HEK293 (cell line): ENCODE measurements around the gene RAI14.

Experiments used
- CTCF ChIA-PET: fragments of 350-600 bp; formaldehyde crosslinking; extraction: SDS; loops from one replicate; lab custom pipeline; 2021; ENCODE audit warnings: antibody characterized with exemption; lab: Yijun Ruan, JAX
- POLR2A ChIA-PET: fragments of 300-600 bp; formaldehyde crosslinking; extraction: SDS; loops from one replicate; lab custom pipeline; 2020; ENCODE audit warnings: antibody characterized with exemption, inconsistent platforms; lab: Yijun Ruan, JAX
- H3K27ac ChIP-seq: fragments of 200-500 bp; sonication (Bioruptor generic); 2 replicates; pipeline ENCODE4 v1.5.1; 2014; ENCODE audit warnings: low read depth, low read length, control low read depth, inconsistent platforms; ENCODE audit errors: extremely low read depth
- H3K36me3 ChIP-seq, 2 experiments: fragments of 200-500 bp in 1 of 2; sonication (Bioruptor generic) in 1 of 2; 1 replicate in 1 of 2; 2 replicates in 1 of 2; pipeline ENCODE4 v1.5.1; 2014 to 2017; ENCODE audit warnings: inconsistent platforms in 2 of 2, low read length in 2 of 2; ENCODE audit not compliant: control insufficient read depth in 2 of 2, insufficient read depth in 1 of 2
- H3K4me1 ChIP-seq: fragments of 200-500 bp; sonication (Bioruptor generic); 2 replicates; pipeline ENCODE4 v1.5.1; 2014; ENCODE audit warnings: mild to moderate bottlenecking, low read length, inconsistent platforms; ENCODE audit not compliant: control insufficient read depth, insufficient read depth
- H3K4me3 ChIP-seq: 2 replicates; pipeline ENCODE4 v1.5.1; 2011; ENCODE audit warnings: low read depth, mild to moderate bottlenecking, control low read depth, low read length, moderate library complexity
- H3K9me3 ChIP-seq: fragments of 200-500 bp; sonication (Bioruptor generic); 2 replicates; pipeline ENCODE4 v1.5.1; 2014; ENCODE audit warnings: low read depth, low read length, inconsistent platforms; ENCODE audit not compliant: control insufficient read depth, insufficient read depth
- KLF10 ChIP-seq: fragments of 450-650 bp; IDR thresholded peaks from 2 replicates; pipeline ENCODE4 v1.5.1; 2018; ENCODE audit warnings: missing biosample characterization, mild to moderate bottlenecking, missing genetic modification characterization
- SCRT1 ChIP-seq: fragments of 450-650 bp; formaldehyde crosslinking; IDR thresholded peaks from 2 replicates; pipeline ENCODE4 v1.5.1; 2016; ENCODE audit warnings: missing biosample characterization, missing genetic modification characterization, borderline replicate concordance
- SP7 ChIP-seq: fragments of 450-650 bp; formaldehyde crosslinking; IDR thresholded peaks from 2 replicates; pipeline ENCODE4 v1.5.1; 2016; ENCODE audit warnings: missing biosample characterization, missing genetic modification characterization
- ZBTB26 ChIP-seq: fragments of 450-650 bp; formaldehyde crosslinking; optimal IDR thresholded peaks from 2 replicates; pipeline ENCODE3; 2016; ENCODE audit warnings: missing biosample characterization, mild to moderate bottlenecking, missing genetic modification characterization
- ZEB2 ChIP-seq: fragments of 450-650 bp; formaldehyde crosslinking; IDR thresholded peaks from 2 replicates; pipeline ENCODE4 v1.5.1; 2016; ENCODE audit warnings: missing biosample characterization, missing genetic modification characterization
- ZIC2 ChIP-seq: fragments of 450-650 bp; formaldehyde crosslinking; IDR thresholded peaks from 2 replicates; pipeline ENCODE4 v1.5.1; 2016; ENCODE audit warnings: missing biosample characterization, missing genetic modification characterization
- ZNF121 ChIP-seq: fragments of 450-650 bp; formaldehyde crosslinking; IDR thresholded peaks from 2 replicates; pipeline ENCODE4 v1.5.1; 2016; ENCODE audit warnings: missing biosample characterization, missing genetic modification characterization
- ZNF19 ChIP-seq: fragments of 450-650 bp; formaldehyde crosslinking; IDR thresholded peaks from 2 replicates; pipeline ENCODE4; 2016; ENCODE audit warnings: missing biosample characterization, missing genetic modification characterization, low read depth
- ZNF24 ChIP-seq: fragments of 450-650 bp; formaldehyde crosslinking; IDR thresholded peaks from 2 replicates; pipeline ENCODE4 v1.5.1; 2016; ENCODE audit warnings: missing biosample characterization, missing genetic modification characterization
- ZNF366 ChIP-seq: fragments of 450-650 bp; formaldehyde crosslinking; conservative IDR thresholded peaks from 2 replicates; pipeline ENCODE4 v1.5.1; 2016; ENCODE audit warnings: missing biosample characterization, missing genetic modification characterization
- ZNF449 ChIP-seq: fragments of 450-650 bp; formaldehyde crosslinking; IDR thresholded peaks from 2 replicates; pipeline ENCODE4 v1.5.1; 2017; ENCODE audit warnings: missing biosample characterization, mild to moderate bottlenecking, missing genetic modification characterization, moderate library complexity
- ZNF521 ChIP-seq: fragments of 450-650 bp; formaldehyde crosslinking; IDR thresholded peaks from 2 replicates; pipeline ENCODE4 v1.5.1; 2017; ENCODE audit warnings: missing biosample characterization, mild to moderate bottlenecking, missing genetic modification characterization
- ZNF571 ChIP-seq: fragments of 450-650 bp; formaldehyde crosslinking; IDR thresholded peaks from 2 replicates; pipeline ENCODE4 v1.5.0; 2017; ENCODE audit warnings: missing biosample characterization, missing genetic modification characterization
- ZNF76 ChIP-seq: fragments of 450-650 bp; formaldehyde crosslinking; IDR thresholded peaks from 2 replicates; pipeline ENCODE4; 2016; ENCODE audit warnings: low read depth, missing biosample characterization, missing genetic modification characterization, borderline replicate concordance
- ZNF837 ChIP-seq: fragments of 450-650 bp; formaldehyde crosslinking; IDR thresholded peaks from 2 replicates; pipeline ENCODE4 v1.5.1; 2016; ENCODE audit warnings: missing biosample characterization, missing genetic modification characterization
- TF ChIP-seq, protein P1 (sequence below): fragments of 450-650 bp; formaldehyde crosslinking; IDR thresholded peaks from 2 replicates; pipeline ENCODE4 v1.5.1; 2016; ENCODE audit warnings: missing biosample characterization, missing genetic modification characterization
- TF ChIP-seq, protein P2 (sequence below): fragments of 450-650 bp; formaldehyde crosslinking; IDR thresholded peaks from 2 replicates; pipeline ENCODE4 v1.5.1; 2017; ENCODE audit warnings: missing biosample characterization, missing genetic modification characterization
- TF ChIP-seq, protein P3 (sequence below): fragments of 450-650 bp; formaldehyde crosslinking; IDR thresholded peaks from 2 replicates; pipeline ENCODE4 v1.5.1; 2016; ENCODE audit warnings: missing biosample characterization, missing genetic modification characterization

Gene RAI14

DNA sequence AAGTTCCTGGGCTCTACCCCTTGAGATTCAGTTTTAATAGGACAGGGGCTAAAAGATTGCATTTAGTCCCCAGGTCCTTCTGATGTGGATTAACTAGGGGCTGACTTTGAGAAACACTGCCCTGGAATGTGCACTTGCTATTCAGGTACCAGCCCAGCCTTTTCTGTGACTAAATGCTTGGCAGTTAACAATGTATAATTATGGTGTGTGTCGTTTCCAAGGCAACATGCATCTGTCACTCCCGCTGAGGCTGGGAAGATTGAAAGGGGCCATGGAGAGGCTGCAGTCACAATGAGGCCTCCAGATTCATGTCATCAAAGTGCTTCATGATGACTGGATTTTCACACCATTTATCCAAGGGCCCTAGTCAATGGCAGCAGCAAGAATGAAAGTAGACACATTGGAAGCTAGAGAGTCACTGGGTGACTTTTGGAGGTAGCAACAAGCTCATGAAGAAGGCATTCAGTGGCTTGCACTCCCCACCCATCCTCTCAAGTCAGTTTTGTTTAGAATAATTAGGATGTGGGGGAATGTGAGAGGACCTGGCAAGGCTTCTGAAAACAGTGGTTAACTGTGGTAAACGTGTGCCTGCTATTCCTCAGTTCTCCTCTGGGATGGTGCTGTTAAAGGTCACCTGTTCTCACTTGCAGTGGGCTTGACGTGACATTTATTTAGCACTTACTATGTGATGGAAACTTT is 28.3 kb downstream of the RAI14 start (continued):
- TF ChIP-seq, protein P1, sequence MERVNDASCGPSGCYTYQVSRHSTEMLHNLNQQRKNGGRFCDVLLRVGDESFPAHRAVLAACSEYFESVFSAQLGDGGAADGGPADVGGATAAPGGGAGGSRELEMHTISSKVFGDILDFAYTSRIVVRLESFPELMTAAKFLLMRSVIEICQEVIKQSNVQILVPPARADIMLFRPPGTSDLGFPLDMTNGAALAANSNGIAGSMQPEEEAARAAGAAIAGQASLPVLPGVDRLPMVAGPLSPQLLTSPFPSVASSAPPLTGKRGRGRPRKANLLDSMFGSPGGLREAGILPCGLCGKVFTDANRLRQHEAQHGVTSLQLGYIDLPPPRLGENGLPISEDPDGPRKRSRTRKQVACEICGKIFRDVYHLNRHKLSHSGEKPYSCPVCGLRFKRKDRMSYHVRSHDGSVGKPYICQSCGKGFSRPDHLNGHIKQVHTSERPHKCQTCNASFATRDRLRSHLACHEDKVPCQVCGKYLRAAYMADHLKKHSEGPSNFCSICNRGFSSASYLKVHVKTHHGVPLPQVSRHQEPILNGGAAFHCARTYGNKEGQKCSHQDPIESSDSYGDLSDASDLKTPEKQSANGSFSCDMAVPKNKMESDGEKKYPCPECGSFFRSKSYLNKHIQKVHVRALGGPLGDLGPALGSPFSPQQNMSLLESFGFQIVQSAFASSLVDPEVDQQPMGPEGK (tag by site-specific recombination), result 0 out of 2 replicates have a peak, but pooled peaks have one; percentile 38
- TF ChIP-seq ZNF19 (tag by site-specific recombination) (no peak), SCRT1 (no peak), ZNF76 (tag by site-specific recombination) (no peak), ZNF24 (tag by site-specific recombination) (peak; percentile 45; the same call in 1 of the 2 replicates), ZNF521 (no peak)

DNA sequence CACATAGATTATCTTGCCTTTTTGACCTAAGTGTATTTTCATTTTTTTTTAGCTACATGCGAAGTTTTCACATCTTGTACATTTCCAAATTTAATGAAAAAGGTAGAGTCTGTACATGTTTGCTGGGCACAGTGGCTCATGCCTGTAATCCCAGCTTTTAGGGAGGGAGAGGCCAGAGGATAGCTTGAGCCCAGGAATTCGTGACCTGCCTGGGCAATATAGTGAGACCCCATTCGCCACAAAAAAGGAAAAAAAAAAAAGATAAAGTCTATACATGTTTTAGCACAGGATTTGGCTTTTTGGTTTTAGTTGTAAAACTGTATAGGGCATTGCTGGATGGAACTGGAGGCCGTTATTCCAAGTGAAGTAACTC is 28.8 kb downstream of the RAI14 start:
- Histone ChIP-seq H3K36me3 (peaks cover 9 to 12% of the 10 kb centered on the region in 2 experiments), H3K9me3 (no peaks in the 10 kb centered on the region), H3K4me3 (no peak overlapping the region), H3K4me1 (peaks cover 55% of the 10 kb centered on the region), H3K27ac (peak overlapping the region; percentile 60)
- ChIA-PET CTCF (interaction anchor here (0.6 to 0.7 kb wide), 3 partner anchors 22 to 60 kb away, joined by 3 to 4 read pairs (median 4); no protein-coding TSS in a partner anchor), POLR2A (interaction anchor here (1.0 kb wide), 1 partner anchor 29 kb away, joined by 4 read pairs; the partner anchor contains the start of gene RAI14)
- TF ChIP-seq, protein P2, sequence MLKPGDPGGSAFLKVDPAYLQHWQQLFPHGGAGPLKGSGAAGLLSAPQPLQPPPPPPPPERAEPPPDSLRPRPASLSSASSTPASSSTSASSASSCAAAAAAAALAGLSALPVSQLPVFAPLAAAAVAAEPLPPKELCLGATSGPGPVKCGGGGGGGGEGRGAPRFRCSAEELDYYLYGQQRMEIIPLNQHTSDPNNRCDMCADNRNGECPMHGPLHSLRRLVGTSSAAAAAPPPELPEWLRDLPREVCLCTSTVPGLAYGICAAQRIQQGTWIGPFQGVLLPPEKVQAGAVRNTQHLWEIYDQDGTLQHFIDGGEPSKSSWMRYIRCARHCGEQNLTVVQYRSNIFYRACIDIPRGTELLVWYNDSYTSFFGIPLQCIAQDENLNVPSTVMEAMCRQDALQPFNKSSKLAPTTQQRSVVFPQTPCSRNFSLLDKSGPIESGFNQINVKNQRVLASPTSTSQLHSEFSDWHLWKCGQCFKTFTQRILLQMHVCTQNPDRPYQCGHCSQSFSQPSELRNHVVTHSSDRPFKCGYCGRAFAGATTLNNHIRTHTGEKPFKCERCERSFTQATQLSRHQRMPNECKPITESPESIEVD, result no peak
- TF ChIP-seq ZNF76 (tag by site-specific recombination) (no peak), ZNF571 (tag by site-specific recombination) (no peak), ZNF366 (tag by site-specific recombination) (no peak), ZNF449 (no peak), ZBTB26 (tag by site-specific recombination) (no peak), ZIC2 (tag by site-specific recombination) (no peak), ZNF121 (peak; percentile 95), ZEB2 (tag by site-specific recombination) (no peak)

GRCh38 chr5:34685485-34686165 is 29.5 kb downstream of the RAI14 start:
- ChIA-PET CTCF (interaction anchor here (0.6 to 1.9 kb wide), 7 partner anchors 23 to 200 kb away, joined by 3 to 5 read pairs (median 4); no protein-coding TSS in a partner anchor), POLR2A (interaction anchor here (1.0 to 2.0 kb wide), 2 partner anchors 30 to 244 kb away, joined by 4 to 7 read pairs; partner anchors contain the start of genes DNAJC21 and RAI14)
- H3K9me3 ChIP-seq, result no peaks in the 10 kb centered on the region
- H3K27ac ChIP-seq, result peak overlapping the region; percentile 40
- H3K4me1 ChIP-seq, result peaks cover 55% of the 10 kb centered on the region
- H3K4me3 ChIP-seq, result no peak overlapping the region
- peaks cover 9 to 12% of the 10 kb centered on the region in 2 experiments for H3K36me3 ChIP-seq
- TF ChIP-seq, protein P3, sequence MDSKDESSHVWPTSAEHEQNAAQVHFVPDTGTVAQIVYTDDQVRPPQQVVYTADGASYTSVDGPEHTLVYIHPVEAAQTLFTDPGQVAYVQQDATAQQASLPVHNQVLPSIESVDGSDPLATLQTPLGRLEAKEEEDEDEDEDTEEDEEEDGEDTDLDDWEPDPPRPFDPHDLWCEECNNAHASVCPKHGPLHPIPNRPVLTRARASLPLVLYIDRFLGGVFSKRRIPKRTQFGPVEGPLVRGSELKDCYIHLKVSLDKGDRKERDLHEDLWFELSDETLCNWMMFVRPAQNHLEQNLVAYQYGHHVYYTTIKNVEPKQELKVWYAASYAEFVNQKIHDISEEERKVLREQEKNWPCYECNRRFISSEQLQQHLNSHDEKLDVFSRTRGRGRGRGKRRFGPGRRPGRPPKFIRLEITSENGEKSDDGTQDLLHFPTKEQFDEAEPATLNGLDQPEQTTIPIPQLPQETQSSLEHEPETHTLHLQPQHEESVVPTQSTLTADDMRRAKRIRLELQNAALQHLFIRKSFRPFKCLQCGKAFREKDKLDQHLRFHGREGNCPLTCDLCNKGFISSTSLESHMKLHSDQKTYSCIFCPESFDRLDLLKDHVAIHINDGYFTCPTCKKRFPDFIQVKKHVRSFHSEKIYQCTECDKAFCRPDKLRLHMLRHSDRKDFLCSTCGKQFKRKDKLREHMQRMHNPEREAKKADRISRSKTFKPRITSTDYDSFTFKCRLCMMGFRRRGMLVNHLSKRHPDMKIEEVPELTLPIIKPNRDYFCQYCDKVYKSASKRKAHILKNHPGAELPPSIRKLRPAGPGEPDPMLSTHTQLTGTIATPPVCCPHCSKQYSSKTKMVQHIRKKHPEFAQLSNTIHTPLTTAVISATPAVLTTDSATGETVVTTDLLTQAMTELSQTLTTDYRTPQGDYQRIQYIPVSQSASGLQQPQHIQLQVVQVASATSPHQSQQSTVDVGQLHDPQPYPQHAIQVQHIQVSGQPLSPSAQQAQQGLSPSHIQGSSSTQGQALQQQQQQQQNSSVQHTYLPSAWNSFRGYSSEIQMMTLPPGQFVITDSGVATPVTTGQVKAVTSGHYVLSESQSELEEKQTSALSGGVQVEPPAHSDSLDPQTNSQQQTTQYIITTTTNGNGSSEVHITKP (tag by site-specific recombination), result peak; percentile 74
- TF ChIP-seq ZNF837 (tag by site-specific recombination) (no peak), ZNF121 (no peak), SP7 (no peak), KLF10 (tag by site-specific recombination) (no peak)
- TF ChIP-seq, protein P2, result peak; percentile 57; the same call in 1 of the 2 replicates
